Smooth muscle cell (in vitro differentiated cells): Measurements from ENCODE around the gene IPO13. TPM values are rescaled to one million over a fixed set of nuclear protein-coding genes. Genes with fewer than 3 reads are reported as not detected.
A peak's percentile ranks its signal among the peaks of the same experiment; 100 is the strongest.

Source experiments
- DNase-seq: peaks from one replicate; lab custom pipeline; 2025; ENCODE audit not compliant: unreplicated experiment; lab: John Stamatoyannopoulos, UW
- H2AFZ ChIP-seq: fragments of 200-600 bp; sonication (generic); 2 replicates; pipeline ENCODE4 v1.6.0; 2016; ENCODE audit warnings: antibody characterized with exemption, low read depth, mild to moderate bottlenecking
- H3F3A ChIP-seq: fragments of 200-600 bp; sonication (generic); 2 replicates; pipeline ENCODE4 v1.6.0; 2017; ENCODE audit warnings: antibody characterized with exemption, low read depth
- H3K27ac ChIP-seq: fragments of 200-600 bp; sonication (generic); 2 replicates; pipeline ENCODE4 v1.5.1; 2016; ENCODE audit warnings: low read depth, mild to moderate bottlenecking
- H3K27me3 ChIP-seq: fragments of 200-600 bp; sonication (generic); 2 replicates; pipeline ENCODE4 v1.6.1; 2016; ENCODE audit warnings: low read depth, mild to moderate bottlenecking
- H3K36me3 ChIP-seq: fragments of 200-600 bp; sonication (generic); 2 replicates; pipeline ENCODE4 v1.5.1; 2016; ENCODE audit warnings: low read depth
- H3K4me1 ChIP-seq: fragments of 200-600 bp; sonication (generic); 2 replicates; pipeline ENCODE4 v1.5.1; 2016; ENCODE audit warnings: low read depth
- H3K4me2 ChIP-seq: fragments of 200-600 bp; sonication (generic); 2 replicates; pipeline ENCODE4 v1.6.0; 2016; ENCODE audit warnings: mild to moderate bottlenecking
- H3K4me3 ChIP-seq: fragments of 200-600 bp; sonication (generic); 2 replicates; pipeline ENCODE4 v1.5.1; 2016; ENCODE audit warnings: mild to moderate bottlenecking
- H3K79me2 ChIP-seq: fragments of 200-600 bp; sonication (generic); 2 replicates; pipeline ENCODE4 v1.6.0; 2016; ENCODE audit warnings: low read depth, mild to moderate bottlenecking
- H3K9ac ChIP-seq: fragments of 200-600 bp; sonication (generic); 2 replicates; pipeline ENCODE4 v1.6.0; 2016; ENCODE audit warnings: low read depth
- H3K9me3 ChIP-seq: fragments of 200-600 bp; sonication (generic); replicated peaks from 2 replicates; pipeline ENCODE4 v1.5.1; 2016; ENCODE audit warnings: low read depth
- H4K20me1 ChIP-seq: fragments of 200-600 bp; sonication (generic); 2 replicates; pipeline ENCODE4 v1.6.0; 2016; ENCODE audit warnings: low read depth
- WGBS: methylation state at CpG from one replicate; pipeline ENCODE4 v1.1.7; 2016; ENCODE audit warnings: low lambda C conversion rate; 5-methylcytosine and 5-hydroxymethylcytosine counted together
- polyA plus RNA-seq: library from polyadenylated mRNA; unstranded; fragments of >200 nt; fragmentation: Nextera tagmentation; extraction: Ambion mirVana; gene quantifications from 2 replicates; pipeline ENCODE4 v1.2.1, GENCODE V29; 2016
- total RNA-seq: library from RNA; depleted of rRNA; stranded (reverse); fragments of >200 nt; gene quantifications from 2 replicates; pipeline ENCODE4 v1.2.3, GENCODE V29; 2014
- TF ChIP-seq, protein P1 (sequence below): fragments of 200-600 bp; sonication (generic); IDR thresholded peaks from 2 replicates; pipeline ENCODE4 v1.5.1; 2017; ENCODE audit warnings: borderline replicate concordance, mild to moderate bottlenecking, antibody characterized with exemption; ENCODE audit not compliant: insufficient read depth, poor library complexity, severe bottlenecking

Gene IPO13
- total and polyA plus RNA-seq, 2 experiments from 2014 or later: 10.4 to 21.2 TPM

GRCh38 chr1:43944860-43945259 is 1.9 kb upstream of the IPO13 start:
- H3K9me3 ChIP-seq: no peaks in the 10 kb centered on the region
- H3K4me3 ChIP-seq: no peak overlapping the region
- H3F3A ChIP-seq: no peaks in the 10 kb centered on the region
- no peak for DNase-seq
- TF ChIP-seq, protein P1, sequence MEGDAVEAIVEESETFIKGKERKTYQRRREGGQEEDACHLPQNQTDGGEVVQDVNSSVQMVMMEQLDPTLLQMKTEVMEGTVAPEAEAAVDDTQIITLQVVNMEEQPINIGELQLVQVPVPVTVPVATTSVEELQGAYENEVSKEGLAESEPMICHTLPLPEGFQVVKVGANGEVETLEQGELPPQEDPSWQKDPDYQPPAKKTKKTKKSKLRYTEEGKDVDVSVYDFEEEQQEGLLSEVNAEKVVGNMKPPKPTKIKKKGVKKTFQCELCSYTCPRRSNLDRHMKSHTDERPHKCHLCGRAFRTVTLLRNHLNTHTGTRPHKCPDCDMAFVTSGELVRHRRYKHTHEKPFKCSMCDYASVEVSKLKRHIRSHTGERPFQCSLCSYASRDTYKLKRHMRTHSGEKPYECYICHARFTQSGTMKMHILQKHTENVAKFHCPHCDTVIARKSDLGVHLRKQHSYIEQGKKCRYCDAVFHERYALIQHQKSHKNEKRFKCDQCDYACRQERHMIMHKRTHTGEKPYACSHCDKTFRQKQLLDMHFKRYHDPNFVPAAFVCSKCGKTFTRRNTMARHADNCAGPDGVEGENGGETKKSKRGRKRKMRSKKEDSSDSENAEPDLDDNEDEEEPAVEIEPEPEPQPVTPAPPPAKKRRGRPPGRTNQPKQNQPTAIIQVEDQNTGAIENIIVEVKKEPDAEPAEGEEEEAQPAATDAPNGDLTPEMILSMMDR: no peak
- no peak overlapping the region for H3K9ac ChIP-seq
- H3K4me2 ChIP-seq: no peak overlapping the region
- H3K36me3 ChIP-seq: no peaks in the 10 kb centered on the region
- no peaks in the 10 kb centered on the region for H3K27me3 ChIP-seq
- peaks cover 18% of the 10 kb centered on the region for H3K79me2 ChIP-seq
- 100% methylated on average over 1 of the region's 1 CpG for WGBS
- H4K20me1 ChIP-seq: peaks cover 5% of the 10 kb centered on the region
- no peak overlapping the region for H3K27ac ChIP-seq
- peaks cover 8% of the 10 kb centered on the region for H3K4me1 ChIP-seq
- no peak overlapping the region for H2AFZ ChIP-seq

DNA sequence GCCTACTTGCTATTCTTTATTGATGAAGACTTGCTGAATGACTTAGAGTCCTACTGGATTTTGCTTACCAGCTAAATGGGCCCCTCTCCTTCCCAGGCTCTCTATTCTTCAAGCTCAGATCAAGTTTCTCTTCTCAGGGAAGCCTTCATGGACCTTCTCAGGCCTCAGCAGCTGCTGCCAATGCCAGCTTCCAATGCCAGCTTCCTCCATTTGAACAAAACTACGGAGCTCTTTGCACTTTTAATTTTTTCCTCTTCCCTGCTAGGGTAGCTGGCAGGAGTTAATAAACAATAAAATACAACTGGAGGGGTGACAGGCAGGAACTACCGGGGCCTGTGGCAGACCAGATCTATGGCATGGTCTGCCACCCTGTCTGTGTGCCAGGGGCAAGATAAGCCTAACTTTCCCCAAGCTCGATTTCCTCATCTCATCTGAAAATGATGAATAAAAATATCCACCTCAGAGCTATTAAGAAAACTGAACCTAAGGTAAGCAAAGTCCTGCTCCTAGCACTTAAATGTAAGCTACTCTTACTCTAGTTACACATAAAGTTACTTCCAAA is 995 bp upstream of the IPO13 start:
- Histone ChIP-seq H4K20me1 (peaks cover 5% of the 10 kb centered on the region), H2AFZ (peak overlapping the region; percentile 63), H3K79me2 (peaks cover 23% of the 10 kb centered on the region), H3F3A (no peaks in the 10 kb centered on the region), H3K9ac (no peak overlapping the region), H3K27ac (no peak overlapping the region), H3K4me1 (peaks cover 8% of the 10 kb centered on the region), H3K4me2 (peak overlapping the region; percentile 99), H3K27me3 (no peaks in the 10 kb centered on the region), H3K4me3 (peak overlapping the region; percentile 61), H3K9me3 (no peaks in the 10 kb centered on the region), H3K36me3 (no peaks in the 10 kb centered on the region)
- DNase-seq: no peak
- 82% methylated on average over 3 of the region's 3 CpGs for WGBS
- TF ChIP-seq, protein P1: no peak

GRCh38 chr1:43947061-43947873 is 517 bp downstream of the IPO13 start:
- H2AFZ ChIP-seq: peak overlapping the region; percentile 63

More at GRCh38 chr1:43947061-43947873, 517 bp downstream of the IPO13 start:
- TF ChIP-seq, protein P1: no peak
- H3K27ac ChIP-seq: peak overlapping the region; percentile 87
- WGBS: 12% methylated on average over 22 of the region's 27 CpGs
- H4K20me1 ChIP-seq: peaks cover 16% of the 10 kb centered on the region
- H3K4me2 ChIP-seq: peak overlapping the region; percentile 99
- no peaks in the 10 kb centered on the region for H3K9me3 ChIP-seq
- peaks cover 8% of the 10 kb centered on the region for H3K4me1 ChIP-seq
- H3K9ac ChIP-seq: peak overlapping the region; percentile 97
- H3F3A ChIP-seq: no peaks in the 10 kb centered on the region
- no peaks in the 10 kb centered on the region for H3K36me3 ChIP-seq
- H3K27me3 ChIP-seq: no peaks in the 10 kb centered on the region
- no peak for DNase-seq
- H3K79me2 ChIP-seq: peaks cover 23% of the 10 kb centered on the region
- H3K4me3 ChIP-seq: peak overlapping the region; percentile 61
